NOMO-1 treated with DMSO at 0.1 percent for 48 hours (cell line): ENCODE data around the gene G6PC3.
"Not testable (repeated sequence)": the region's sequence is repeated elsewhere in the genome, so short reads cannot be mapped to it uniquely, and the experiment has no call there.

Experiments
- DNase-seq: peaks from one replicate; lab custom pipeline; 2025; ENCODE audit not compliant: unreplicated experiment; lab: John Stamatoyannopoulos, UW

The G6PC3 gene

DNA sequence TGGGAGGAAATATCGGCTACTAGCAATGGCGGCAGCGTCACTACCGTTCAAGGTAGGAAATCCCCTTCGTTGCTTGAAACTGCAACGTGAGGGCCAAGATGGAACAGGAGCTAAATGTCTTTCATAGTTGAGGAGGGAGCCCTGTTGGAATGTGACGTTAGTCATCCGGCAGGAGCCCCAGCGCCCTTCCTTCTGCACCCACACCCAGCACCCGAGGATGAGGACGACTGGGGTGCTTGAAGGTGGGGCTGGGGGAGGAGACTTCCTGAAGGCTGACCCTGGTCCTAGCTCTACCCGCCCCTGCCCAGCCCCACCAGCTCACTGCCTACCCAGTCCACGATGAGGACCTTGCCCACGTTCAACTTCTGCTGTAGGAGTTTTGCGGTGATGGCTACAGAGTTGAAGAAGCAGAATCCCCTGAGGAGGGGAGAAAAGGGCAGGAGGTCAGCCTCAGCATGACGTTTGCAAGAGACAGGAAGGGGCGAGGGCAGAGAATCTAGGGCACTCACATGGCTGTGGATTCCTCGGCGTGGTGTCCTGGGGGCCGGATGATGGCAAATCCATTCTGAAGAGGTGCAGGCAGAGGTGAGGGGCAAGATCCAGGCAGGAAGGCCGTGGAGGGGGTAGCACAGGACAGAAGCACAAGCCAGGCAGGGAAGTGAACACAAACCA is 11.9 kb downstream of the G6PC3 start:
- no peak for DNase-seq

DNA sequence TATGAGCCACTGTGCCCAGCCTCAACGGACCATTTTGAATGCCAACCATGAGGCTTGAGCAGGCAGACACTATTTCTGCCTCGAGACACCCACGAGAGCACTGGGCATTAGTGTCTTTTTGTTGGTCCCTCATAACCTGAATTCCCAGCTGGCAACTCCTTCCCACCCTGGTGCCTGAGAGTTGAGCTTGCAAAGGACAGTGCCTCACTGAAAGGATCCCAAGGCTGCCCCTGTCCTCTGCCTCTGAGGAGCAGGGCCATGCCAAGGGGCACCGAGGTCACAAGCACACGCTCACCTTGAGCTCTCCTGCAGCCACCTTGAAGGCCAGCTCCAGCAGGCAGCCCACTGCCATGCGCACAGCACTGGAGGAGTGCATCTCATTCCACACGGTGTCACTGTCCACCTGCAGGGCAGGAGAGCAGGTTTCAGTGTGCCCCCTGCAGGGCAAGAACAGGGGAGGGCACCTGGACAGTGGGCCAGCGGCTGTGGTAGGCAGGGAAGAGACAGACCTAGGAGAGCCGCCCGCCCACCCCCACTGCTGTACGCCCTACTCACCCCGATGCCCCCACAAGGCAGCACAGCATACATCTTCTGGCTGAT is 12.8 kb downstream of the G6PC3 start:
- DNase-seq = no peak

DNA sequence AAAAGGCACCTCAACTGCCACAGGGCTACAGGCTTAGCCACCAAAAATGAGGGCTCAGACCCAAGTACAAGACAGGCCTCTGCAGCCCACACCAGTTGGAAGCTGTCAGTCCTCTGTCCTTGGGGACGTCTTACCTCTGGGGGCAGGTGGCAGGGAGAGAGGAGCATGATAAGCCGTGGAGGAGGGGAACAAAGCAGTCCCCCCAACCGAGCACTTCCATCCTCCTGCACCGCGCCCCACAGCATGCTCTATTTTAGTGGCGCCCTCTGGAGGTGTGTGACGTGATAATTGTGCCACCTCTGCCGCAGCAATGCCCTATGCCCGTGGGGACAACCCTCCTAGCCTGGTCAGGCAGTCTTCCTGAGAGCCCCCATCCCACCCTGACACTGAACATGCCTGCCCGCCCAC is 13.6 kb downstream of the G6PC3 start:
- DNase-seq = no peak

DNA sequence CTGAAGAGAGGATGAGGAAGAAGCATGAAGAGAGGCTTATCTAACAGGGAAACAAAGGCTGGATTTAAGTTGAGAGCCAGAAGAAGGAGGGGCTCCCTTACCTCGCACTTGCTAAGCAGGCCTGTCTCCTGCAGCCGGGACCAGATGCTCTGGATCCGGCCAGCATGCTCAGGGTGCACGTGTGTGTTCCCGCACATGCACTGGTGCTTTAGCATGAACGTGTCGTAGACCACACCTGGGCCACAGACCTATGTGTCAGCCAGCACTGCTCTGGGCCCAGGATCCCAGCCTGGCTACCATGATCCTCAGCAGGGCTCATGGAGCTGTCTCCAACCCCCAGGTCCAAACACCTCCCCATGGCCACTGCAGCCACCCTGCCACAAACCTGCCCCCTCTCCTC is 14.4 kb downstream of the G6PC3 start:
- no peak for DNase-seq

DNA sequence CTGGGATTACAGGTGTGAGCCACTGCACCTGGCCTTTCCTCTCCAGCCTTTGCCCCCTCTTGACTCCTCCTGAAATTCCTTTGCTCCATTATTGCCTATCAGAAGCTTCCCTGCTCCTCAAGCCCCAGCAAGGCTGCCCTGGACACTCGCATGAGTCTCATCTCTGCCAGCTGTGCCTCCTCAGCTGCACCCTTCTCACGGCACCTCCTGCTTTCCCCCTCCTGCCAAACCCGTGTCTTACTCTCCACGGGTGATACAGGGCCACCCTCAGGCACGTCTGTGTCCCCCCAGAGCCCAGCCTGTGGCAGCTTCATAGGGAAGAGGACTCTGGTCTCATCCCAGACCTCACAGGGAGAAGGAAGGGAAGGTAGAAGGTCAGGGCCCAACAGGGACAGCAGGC is 15.4 kb downstream of the G6PC3 start:
- no peak for DNase-seq

DNA sequence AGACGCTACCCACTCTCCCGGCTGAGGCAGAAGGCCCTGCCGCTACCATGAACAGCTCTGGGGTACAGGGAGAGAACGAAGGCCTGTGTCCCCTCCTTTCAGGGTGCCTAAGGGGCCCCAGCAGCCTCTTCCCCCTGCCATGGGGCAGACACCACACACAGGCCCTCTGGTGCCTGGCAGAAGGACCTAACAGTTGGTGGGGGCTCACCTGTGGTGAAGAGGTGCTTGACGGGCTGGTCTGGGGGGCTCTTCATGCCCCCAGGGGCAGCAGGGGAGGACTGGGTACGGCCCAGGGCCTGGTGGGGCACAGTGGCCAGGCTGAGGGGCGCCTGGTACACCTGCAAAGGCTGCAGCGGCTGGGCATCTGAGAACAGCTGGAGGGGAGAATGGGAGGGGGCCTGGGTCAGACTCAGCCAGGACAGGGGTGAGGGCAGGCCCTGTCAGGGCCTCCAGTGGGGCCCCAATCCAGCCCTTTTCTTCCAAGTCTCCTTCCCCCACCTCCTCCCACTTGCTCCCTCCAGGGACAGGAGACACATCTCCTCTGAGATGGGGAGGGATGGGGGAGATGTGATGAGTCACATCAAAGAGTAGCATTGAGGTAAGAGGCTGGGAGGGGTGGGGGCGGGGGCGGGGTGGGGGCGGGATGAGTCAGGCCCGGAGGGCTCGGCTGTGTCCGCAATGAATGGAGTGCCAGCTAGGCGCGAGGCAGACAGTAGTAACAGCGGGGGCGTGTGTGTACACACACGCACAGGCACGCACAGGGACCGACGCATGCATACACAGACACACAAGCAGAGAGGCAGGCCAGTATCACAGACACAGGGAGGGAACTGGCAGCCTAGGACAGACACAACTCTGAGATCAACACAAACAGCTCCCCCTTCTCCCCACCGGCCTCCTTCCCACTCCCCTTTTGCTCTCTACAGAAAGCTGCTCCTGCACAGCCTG is 16.1 kb downstream of the G6PC3 start:
- DNase-seq = no peak

DNA sequence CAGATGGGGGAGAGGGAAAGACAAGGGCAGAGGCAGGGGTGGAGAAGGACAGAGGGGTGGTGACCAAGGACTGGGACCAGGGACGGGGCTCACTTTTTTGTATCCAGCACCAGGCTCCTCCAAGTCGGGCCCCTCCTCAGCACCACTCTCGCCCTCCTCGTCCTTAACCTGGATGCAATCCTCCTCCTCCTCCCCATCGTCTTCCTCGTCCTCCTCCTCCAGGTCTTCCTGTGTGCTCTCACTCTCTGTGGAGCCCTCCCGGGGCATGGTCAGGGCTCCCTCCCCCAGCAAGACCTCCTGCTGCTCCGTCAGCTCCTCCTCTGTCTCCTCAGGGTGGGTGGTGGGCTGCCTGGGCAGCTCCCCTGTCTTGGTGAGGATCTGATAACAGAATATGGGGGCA is 16.8 kb downstream of the G6PC3 start:
- DNase-seq = no peak

DNA sequence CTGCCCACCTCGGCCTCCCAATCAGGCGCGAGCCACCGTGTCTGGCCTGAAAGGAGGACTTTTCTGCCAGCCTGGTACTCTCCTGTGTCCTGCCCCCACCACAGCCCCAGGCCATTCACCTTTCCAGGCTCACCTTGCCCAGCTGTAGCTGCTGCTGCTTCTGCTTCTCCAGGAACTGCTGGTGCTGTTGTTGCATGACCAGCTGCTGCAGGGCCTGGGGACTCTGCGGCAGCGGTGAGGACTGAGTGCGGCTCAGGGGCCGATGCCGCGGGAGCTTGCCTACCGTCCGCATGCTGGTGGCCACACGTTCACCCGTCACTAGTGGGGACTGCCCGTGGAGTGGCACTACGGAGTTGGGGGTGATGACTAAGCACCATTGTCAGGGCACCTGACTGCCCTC is 17.7 kb downstream of the G6PC3 start:
- no peak for DNase-seq

DNA sequence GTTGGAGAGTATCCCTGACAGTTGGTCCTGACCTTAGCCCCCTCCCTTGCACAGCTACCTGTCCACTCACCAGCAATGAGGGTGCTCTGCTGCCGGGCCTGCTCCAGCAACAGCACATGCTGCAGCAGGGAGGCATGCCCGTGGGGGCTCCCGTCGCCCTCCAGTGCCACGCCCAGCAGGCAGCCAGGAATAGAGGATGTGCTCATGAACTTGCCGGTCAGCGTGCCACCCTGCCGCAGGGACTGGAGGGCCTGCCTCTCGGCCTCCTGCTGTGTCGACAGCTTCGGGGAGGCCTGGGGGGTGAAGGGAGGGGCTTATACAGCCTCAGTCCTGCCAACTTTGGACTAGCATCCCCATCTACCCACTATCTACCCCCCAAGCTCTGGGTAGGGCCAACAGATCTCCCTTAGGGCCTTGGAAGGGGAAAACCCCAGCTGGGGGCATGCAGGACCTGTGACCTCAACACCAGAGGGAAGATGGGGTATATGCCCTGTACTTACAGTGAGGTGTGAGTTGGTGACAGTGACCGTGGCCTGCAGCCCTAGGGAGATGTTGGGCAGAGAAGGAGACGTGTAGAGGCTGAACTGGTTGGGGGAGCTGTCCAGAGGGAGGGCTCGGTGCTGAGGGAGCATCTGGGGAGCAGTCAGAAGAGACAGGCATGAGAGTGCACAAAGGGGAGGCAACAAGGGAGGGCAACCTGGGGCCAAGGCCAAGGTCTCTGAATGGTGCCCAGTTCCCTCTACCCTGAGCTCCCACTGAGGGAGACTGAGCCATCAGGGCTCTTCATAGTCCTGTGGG is 20.9 kb downstream of the G6PC3 start:
- no peak for DNase-seq

DNA sequence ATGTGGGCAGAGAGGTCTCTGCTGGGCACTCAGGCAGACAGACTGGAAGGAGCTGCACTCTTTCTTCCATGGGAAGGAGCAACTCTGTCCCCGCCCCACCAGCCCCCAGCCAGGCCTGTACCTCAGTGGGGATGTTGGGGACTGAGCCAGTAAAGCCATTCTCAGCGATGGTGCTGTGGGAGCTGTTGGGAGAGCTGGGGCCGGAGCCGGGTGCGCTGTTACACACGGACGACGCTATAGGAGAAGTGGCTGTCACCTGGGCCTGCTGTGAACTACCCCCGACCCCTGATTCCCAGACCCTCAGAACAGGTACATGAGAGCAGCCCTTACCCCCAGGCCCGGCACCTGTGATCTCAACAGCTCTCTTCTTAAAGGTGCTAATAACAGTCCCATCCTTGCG is 21.5 kb downstream of the G6PC3 start:
- DNase-seq = no peak

DNA sequence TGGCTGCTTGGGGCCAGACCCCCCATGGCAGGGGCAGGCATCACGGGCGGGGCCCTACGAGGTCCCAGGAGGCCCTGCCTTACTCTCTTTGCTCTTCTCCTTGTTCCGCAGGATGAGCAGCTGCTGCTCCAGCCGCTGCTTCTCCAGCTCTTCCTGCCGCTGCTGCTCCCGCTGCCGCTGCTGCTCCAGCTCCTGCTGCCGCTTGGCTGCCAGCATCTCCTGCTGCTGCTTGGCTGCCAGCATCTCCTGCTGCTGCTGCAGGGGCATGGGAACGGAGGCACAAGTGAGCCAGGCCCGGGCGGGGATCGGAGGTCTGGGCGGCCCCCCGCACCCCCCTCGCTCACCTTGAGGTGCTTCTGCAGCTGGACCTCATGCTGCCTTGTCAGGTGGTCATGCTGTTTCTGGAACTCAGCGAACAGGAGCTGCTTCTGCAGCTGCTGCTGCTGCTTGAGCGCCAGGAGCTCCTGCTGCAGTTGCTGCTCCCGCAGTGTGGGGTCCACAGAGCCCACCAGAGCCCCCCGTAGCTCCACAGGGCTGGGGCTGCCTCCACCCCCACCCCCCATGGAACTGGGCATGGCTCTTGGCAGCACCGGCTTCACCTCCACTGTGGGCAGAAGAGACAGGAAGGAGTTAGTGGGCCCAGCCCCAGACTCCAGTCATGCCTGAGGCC is 22.8 kb downstream of the G6PC3 start:
- no peak for DNase-seq

DNA sequence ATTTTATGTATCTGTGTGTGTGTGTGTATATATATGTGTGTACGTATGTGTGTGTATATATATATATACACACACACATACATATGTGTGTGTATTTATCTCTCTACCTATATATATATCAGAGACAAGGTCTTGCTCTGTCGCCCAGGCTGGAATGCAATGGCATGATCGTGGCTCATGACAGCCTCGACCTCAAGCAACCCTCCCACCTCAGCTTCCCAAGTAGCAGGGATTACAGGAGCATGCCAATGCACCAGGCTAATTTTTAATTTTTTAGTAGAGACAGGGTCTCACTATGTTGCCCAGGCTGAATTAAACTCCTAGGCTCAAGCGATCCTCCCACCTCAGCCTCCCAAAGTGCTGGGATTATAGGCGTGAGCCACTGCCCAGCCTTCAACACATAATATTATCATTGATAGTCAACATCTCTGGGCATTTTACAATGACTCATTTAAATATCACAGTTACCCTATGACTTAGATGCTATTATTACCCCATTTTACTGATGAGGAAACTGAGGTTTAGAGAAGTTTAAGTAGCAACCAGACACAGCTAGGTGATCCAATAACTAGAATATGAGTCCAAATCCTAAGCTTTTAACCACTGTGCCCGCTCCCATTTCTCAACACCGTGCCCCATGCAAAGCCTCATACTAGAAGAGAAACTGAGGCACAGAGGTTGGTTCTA is 24.3 kb downstream of the G6PC3 start:
- DNase-seq = no peak

DNA sequence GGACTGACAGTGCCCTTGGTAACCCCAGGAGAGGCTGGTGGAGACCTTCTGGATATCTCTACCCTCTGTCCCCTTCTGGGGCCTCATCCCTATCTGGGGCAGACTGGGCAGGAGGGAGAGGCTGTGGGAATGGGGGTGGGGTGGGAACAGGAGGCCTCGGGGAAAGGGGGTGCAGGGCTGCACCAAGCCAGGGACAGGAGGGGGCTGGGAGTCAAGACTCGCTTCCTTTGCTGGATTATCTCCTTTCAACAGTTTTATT is 24.8 kb downstream of the G6PC3 start:
- no peak for DNase-seq

DNA sequence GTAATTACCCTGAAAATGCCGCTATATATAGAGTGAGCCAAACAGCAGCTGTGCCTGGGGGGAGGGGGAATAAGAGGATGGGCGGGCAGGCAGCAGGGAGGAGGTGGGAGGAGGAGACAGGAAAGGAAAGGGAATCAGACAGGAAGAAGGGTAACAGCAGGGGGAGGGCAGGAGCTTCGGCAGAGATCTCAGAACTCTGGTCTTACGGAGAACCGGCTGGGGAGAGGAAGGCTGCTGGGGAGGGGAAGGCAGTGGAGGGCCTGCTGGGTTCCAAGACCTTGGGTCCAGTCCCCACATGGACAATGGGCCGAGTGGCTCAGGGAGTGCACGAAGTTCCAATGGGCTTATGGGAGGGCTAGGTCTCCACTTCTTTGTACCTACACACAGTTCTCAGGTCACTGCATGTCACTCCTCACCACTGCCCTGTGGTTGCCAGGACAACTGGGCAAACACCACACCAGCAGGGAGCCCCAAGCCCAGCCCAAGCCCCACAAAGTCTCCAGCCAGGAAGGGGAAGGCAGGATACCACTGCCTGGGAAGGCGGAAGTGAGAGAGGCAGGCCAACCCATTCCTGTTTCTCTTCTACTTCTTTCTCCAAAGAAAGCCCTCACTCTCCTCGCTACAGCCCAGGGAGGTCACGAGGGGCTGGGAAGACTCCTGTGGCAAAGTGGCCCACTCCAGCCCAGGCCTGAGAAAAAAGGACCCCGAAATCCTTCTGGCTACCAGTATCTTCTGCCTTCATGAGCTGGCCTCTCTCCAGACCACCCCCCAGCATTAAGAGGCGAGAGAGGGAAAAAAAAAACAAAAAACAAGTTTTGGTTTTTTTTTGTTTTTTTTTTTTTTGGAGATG is 25.3 kb downstream of the G6PC3 start:
- peak; percentile 58 for DNase-seq

DNA sequence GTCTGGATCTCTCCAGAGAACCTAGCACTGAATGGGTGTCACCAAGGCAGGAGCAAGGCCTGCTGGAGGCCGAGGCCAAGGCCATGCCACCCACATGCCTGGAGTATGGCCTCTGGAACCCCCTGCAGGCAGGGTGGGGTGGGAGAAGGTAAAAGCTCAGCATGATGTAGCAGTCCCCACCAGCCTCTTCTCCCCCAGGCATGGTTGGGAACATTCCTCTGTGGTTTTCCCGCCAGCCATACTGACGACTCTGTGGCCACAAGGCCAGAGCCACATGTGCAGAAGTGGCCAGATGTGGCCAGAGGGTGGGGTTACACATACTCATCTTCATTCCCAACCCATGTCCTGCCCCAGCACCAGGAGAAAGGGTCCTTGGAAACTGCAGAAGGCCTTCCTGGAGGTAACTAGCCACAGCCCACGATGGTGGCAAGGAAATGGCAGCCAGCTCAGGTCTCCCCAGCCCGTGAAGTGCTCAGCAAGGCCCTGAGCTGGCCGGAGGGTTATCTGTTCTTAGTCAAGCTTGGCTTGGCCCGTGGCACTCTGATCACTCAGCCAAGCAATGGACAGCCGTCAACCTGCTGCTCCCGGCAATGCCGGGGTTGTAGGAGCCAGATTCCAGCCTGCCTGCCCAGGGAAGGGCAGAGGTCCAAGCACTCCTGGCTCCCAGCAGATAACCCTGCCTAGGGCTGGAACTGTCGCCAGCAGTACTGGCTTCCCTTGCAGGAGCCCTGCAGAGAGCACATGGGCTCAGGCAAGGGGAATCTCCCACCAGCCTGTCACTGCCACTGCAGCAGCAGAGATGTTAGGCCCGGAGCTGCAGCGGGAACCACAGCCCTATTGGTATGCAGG is 26.8 kb downstream of the G6PC3 start:
- DNase-seq = no peak

DNA sequence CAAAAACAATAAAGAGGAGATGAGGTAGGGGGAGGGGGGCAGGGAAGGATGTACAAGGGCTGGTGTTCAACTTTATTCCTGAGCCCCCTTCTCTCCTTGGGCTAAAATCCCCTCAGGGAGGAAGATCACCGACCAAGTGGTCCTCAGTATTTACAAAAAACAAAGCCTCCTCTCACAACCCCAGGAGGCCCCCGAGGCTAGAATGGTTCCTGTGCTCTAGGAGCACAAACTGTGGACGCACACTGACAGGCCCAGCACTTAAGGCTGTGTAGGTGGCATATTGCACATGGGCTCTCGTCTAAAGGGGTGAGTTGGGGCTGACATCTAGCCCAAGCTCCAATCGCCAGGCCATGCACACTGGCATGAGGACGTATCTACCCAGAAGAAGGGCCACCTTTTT is 31.3 kb downstream of the G6PC3 start:
- not testable (repeated sequence) for DNase-seq

DNA sequence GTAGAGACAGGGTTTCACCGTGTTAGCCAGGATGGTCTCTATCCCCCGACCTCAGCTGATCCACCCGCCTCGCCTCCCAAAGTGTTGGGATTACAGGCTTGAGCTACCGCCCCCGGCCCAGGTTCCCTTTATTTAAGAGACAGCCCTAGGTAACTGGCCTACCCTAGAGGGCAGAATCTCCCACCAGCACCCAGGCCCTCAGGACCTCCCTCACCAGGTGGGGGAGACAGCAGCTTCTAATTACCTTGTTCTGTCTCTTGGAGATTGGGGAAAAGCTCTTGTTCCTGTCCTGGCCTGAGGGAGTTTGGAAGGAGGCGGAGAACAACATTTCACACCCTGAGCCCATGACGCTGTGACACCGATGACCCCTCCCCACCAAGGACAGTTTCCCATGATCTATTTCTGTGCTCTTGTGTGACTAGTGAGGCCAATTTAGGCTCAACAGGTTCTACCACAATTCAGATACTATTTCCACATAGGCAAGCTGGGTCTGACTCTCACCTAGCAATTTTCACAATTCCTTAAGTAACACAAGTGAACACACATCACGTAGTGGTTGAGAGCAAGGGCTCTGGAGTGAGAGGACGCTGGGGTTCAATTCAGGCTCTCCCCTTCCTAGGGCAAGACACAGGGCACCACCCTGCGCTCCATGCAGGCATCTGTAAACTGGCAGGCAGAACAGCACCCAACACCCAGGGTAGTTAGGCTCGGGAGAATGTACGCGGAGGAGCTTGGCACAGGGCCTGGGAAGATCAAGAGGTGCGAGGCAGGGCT is 32.5 kb downstream of the G6PC3 start:
- DNase-seq = no peak

DNA sequence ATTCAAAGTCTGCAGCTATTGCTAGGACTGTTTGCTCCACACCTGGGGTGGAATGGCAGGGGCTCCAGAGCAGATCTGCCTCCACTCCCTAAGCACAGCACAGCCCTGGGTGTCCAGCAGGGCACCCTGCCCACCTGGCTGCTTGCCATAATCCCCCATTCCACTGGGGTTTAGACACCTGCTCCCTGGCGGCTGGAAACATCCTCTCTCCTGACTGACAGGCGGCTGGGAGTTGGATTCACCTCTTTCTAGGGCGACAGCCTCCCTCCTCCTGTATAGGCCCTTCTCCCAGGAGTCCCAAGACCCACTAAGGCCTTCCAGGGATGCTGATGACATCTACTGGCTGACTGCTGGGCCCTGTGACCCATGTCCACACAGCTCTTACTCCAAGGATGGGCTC is 34.9 kb downstream of the G6PC3 start:
- DNase-seq = no peak
